GM18499 (cell line): ENCODE measurements around the gene PLPPR3.

Experiments
- ATAC-seq: cut with Tn5 transposase; IDR thresholded peaks from one replicate; pipeline ENCODE4 v1.9.1; 2021; ENCODE audit warnings: moderate number of reproducible peaks; ENCODE audit not compliant: insufficient read depth, unreplicated experiment

Gene PLPPR3

GRCh38 chr19:811506-812048, 10.2 kb downstream of the PLPPR3 start:
- ATAC-seq, result no peak

- no peak for ATAC-seq
Observed at GRCh38 chr19:810883-811489, 10.8 kb downstream of the PLPPR3 start.

DNA sequence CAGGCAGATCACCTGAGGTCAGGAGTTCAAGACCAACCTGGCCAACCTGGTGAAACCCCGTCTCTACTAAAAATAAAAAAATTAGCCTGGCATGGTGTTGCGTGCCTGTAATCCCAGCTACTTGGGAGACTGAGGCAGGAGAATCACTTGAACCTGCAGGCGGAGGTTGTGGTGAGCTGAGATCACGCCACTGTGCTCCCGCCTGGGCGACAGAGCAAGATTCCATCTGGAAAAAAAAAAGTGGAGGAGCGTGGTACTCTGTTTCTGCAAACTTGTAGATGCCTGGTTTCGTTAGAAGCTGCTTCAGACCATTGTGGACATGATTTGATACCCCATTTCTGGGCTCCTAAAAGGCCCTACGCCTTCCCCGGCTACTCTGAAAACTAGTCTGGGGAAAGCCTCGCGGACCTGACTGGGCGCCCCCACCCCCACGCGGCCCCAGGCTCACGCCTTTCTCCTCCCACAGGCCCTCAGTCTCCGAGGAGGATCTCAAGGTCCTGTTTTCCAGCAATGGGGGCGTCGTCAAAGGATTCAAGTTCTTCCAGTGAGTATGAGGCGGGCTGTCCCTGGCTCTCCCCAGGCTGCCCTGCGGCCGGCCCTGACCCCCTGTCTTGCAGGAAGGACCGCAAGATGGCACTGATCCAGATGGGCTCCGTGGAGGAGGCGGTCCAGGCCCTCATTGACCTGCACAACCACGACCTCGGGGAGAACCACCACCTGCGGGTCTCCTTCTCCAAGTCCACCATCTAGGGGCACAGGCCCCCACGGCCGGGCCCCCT, 11.5 kb downstream of the PLPPR3 start:
- no peak for ATAC-seq

- no peak for ATAC-seq
Observed at GRCh38 chr19:808423-808775, 13.4 kb downstream of the PLPPR3 start.

DNA sequence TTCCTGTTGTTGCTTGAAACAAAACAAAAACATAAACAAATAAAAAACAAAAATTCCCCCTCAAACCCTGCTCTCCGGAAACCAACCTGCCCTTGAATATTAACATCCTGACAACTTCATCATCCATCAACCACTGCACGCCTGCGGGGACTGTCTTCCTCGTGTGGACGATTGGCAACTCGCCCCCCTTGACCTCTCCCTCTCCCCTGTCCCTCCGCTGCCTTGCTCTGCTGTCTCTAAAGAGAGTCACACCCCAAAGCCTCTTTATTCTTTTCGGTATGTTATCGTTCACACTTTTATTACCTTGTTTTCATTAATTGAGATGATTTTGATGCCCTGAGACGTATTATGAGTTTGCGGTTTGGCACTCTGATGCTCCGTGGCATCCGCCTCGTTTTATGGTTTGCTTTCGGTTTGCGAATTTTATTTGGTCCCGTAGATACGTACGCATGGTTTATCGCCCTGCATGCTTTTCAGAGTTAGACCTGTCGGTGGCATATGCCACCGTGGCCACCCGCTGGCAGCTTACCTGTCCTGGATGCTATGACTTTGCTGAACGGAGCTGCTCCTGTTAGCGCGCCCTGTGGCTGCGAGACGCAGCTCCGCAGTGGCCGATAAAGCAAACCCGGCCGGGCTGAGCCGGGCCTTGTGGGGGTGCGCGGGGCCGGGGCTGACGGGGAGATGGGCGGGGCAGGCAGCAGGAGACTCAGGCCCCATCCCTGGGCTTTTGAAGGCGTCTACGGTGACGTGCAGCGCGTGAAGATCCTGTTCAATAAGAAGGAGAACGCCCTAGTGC, 13.9 kb downstream of the PLPPR3 start:
- ATAC-seq, result no peak

DNA sequence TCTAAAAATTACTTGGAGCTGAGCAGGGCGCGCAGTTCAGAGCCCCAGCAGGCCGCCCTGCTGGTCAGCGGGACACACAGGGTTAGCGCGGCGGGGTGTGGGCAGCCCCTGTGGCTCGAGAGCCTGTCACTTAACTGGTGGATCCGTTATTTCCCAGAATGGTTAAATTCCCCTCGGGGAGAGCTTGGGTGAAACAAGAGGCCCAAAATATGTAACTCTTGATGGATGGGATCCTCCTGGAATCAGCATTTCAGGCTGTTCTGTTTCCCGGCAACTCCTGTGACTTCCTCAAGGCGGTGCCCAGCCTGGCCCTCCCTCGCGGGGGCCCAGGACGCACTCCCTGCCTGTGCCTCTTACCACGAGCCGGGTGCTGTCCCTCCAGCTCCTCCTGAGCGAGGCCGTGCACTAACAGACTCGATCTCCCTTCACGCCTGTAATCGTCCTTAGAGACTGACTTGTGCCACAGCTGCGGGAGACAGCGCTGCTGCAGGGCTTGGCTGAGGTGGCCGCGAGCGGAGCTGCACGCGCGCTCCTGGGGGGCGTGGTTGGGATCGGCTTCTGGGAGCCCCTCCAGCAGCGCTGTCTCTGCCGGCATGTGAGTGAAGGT, 14.8 kb downstream of the PLPPR3 start:
- ATAC-seq, result no peak

GRCh38 chr19:805600-806550, 15.9 kb downstream of the PLPPR3 start:
- no peak for ATAC-seq

GRCh38 chr19:805166-805551, 16.6 kb downstream of the PLPPR3 start:
- no peak for ATAC-seq

- no peak for ATAC-seq
Observed at GRCh38 chr19:804419-805165, 17.2 kb downstream of the PLPPR3 start.

GRCh38 chr19:803686-804418, 17.9 kb downstream of the PLPPR3 start:
- no peak for ATAC-seq

DNA sequence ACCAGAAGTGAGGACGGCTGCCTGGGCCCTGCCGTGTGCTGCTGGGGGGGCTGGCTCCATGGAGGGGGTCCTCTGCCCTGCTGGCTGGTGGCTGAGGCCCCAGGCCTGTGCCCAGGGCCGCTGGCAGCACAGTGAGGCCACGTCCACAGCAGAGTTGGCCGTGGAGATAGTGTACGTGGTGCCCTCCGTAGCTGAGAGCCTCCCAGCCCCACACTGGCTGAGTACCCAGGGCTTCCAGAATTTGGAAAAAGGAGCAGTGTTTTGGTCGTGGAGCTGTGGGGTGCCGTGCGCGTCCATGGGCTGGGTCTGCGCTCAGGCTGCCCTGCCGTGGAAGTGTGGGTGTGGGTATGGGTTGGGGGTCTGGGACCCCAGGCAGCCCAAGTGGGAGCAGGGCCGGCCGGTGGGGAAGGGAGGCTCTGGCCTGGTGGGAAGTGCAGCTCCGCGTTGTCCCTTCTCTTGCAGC, 18.6 kb downstream of the PLPPR3 start:
- ATAC-seq, result no peak

DNA sequence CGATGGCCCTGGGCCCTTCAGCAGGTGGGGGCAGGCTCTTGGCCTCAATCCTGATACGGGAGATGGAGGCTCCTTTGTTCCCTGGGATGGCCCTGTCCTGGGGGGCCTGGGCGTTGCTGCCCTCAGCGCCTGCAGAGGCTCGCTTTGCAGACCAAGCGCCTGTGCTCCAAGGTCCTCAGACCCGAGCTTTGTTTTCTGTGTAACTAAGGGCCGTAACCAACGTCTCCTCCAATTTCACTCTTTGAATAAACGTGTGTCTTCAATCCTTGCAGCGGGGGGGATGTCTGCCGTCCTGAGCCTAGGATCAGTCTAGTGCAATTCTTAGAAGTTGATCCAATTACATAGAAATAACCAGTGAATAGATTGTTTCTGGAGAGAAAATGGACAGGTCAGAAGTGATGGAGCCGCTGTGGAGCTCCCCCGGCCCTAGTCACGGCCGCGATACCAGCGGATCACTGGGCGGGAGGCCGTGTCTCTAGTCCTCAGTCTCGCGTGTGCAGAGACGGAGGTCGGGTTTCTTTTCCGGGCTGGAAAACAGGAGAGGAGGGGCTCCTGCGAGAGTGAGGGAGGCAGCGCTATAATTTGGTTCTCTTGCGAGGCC, 19.2 kb downstream of the PLPPR3 start:
- no peak for ATAC-seq

DNA sequence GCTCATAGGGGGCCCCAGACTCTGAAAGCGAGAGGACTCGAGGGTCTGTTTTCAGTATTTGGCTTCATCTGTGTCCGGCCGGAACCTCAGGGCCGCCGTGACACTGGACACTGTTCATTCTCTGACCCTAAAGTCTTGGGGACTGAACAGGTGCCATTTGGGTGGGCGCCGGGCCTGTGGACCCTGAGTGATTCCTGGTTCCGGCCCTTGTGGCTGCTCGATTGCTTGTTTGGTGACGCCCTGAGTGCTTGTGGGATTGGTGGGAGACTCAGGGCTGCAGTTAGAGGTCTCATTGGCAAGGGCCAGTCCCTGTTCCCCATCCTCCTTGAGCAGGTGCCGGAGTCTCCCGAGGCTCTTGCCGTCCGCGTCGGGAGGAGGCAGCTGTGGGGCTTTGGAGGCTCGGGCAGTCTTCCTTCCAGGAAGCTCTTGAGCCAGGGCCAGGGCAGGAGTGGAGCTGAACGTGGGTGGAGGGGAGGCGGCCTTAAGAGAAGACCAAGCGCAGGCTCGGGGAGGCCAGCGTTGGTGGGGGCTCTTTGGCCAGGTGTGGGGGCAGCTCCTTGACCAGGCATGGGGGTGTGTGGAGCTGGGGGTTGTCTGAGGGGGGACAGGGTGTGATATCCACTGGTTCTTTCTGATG, 19.8 kb downstream of the PLPPR3 start:
- no peak for ATAC-seq

DNA sequence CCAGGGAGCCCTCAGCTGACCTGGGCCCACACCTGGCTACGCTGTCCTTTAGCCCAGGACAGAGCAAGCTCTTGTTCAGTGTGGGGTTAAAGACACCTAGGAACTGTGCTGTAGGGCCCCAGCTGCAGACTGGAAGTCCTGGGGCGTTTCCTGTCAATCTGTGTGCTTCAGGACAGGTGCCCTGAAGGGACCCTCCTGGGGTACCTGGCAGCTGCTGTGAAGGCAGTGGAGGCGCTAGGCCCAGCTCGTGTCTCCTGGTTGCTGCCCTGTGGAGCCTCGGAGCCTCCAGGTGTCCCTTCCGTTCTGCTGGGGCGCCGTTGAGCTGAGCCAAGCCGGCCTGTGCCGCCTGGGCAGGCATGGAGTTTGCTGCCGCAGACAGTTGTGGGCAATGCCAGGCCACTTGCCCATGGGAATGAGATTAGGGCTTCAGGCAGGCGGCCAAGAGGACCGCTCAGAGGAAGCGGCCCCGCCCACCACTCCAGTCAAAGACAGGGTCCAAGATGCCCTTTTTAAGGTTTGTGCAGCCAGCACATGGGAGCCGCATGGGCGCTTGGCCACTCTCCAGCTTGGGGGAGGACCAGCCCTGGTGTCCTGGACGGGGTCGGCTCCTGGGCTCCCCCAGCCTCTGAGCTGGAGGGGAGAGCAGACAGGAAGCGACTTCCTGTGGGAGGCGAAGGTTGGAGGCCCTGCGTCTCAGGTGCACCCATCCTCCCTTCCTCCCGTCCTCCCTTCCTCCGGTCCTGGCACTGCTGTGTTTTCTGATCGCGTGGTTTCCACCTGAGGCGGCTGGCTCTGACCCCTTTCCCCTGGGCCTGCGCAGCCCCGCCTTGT, 20.5 kb downstream of the PLPPR3 start:
- ATAC-seq, result no peak

- no peak for ATAC-seq
Observed at GRCh38 chr19:800360-801029, 21.3 kb downstream of the PLPPR3 start.
